Measurements from ENCODE around the gene TSHZ3. TPM values are rescaled to one million over a fixed set of nuclear protein-coding genes. Genes with fewer than 3 reads are reported as not detected.

Gene TSHZ3
- total RNA-seq, 1 experiment from 2014 or later = 2.9 TPM

- no peak for DNase-seq (ENCODE audit: low read depth)
Measured at GRCh38 chr19:31286491-31286890, 62.7 kb downstream of the TSHZ3 start.

- peak; percentile 35 for DNase-seq (ENCODE audit: low read depth)
Measured at GRCh38 chr19:31285744-31286143, 63.5 kb downstream of the TSHZ3 start.

GRCh38 chr19:31284621-31285020 lies 64.6 kb downstream of the TSHZ3 start:
- DNase-seq (ENCODE audit: low read depth) = no peak

GRCh38 chr19:31283701-31284100 lies 65.5 kb downstream of the TSHZ3 start:
- DNase-seq (ENCODE audit: low read depth) = no peak

- DNase-seq (ENCODE audit: low read depth) = no peak
Measured at GRCh38 chr19:31282346-31282745, 66.9 kb downstream of the TSHZ3 start.

GRCh38 chr19:31280287-31281006 lies 68.8 kb downstream of the TSHZ3 start:
- no peak for DNase-seq (ENCODE audit: low read depth)

GRCh38 chr19:31279436-31279765 lies 69.8 kb downstream of the TSHZ3 start:
- DNase-seq (ENCODE audit: low read depth) = no peak

- no peak for DNase-seq (ENCODE audit: low read depth)
Measured at GRCh38 chr19:31278555-31279435, 70.4 kb downstream of the TSHZ3 start.

- DNase-seq (ENCODE audit: low read depth) = no peak
Measured at GRCh38 chr19:31277516-31277915, 71.7 kb downstream of the TSHZ3 start.

GRCh38 chr19:31276831-31277230 lies 72.4 kb downstream of the TSHZ3 start:
- DNase-seq (ENCODE audit: low read depth) = no peak

- DNase-seq (ENCODE audit: low read depth) = no peak
Measured at GRCh38 chr19:31275068-31275334, 74.2 kb downstream of the TSHZ3 start.

- DNase-seq (ENCODE audit: low read depth) = no peak
Measured at GRCh38 chr19:31274251-31275067, 74.8 kb downstream of the TSHZ3 start.

GRCh38 chr19:31272583-31273106 lies 76.6 kb downstream of the TSHZ3 start:
- DNase-seq (ENCODE audit: low read depth) = no peak

- no peak for DNase-seq (ENCODE audit: low read depth)
Measured at GRCh38 chr19:31271306-31271911, 77.8 kb downstream of the TSHZ3 start.

- peak; percentile 48 for DNase-seq (ENCODE audit: low read depth)
Measured at GRCh38 chr19:31270897-31271296, 78.3 kb downstream of the TSHZ3 start.

GRCh38 chr19:31269425-31270127 lies 79.7 kb downstream of the TSHZ3 start:
- no peak for DNase-seq (ENCODE audit: low read depth)

GRCh38 chr19:31268751-31269383 lies 80.4 kb downstream of the TSHZ3 start:
- no peak for DNase-seq (ENCODE audit: low read depth)

- no peak for DNase-seq (ENCODE audit: low read depth)
Measured at GRCh38 chr19:31266731-31267130, 82.5 kb downstream of the TSHZ3 start.

- DNase-seq (ENCODE audit: low read depth) = no peak
Measured at GRCh38 chr19:31266196-31266595, 83.0 kb downstream of the TSHZ3 start.

GRCh38 chr19:31264041-31264778 lies 85.0 kb downstream of the TSHZ3 start:
- DNase-seq (ENCODE audit: low read depth) = no peak
